Body of pancreas (tissue), 4 donors: ENCODE measurements around the gene ARIH1. TPM values are rescaled to one million over a fixed set of nuclear protein-coding genes. Genes with fewer than 3 reads are reported as not detected.

Experiments
- ATAC-seq: fragments of 150-250 bp; one replicate; pipeline ENCODE4 v1.9.1; 2016
- DNase-seq, 4 donors: peaks; one replicate each; pipeline ENCODE4 v3.0.0-alpha.2; 2019
- H3K27ac ChIP-seq, 4 donors: fragments of 200-600 bp; sonication (generic); 1 replicate in 3 of 4; 2 replicates in 1 of 4; pipeline versions ENCODE4 v1.5.1 to v1.6.1; 2016 to 2019; ENCODE audit warnings: mild to moderate bottlenecking in 1 of 4, mixed read lengths in 1 of 4, moderate library complexity in 1 of 4
- H3K27me3 ChIP-seq, 2 donors: fragments of 200-600 bp; sonication (generic); one replicate each; pipeline ENCODE4 v1.6.0; 2016; ENCODE audit warnings: mild to moderate bottlenecking in 1 of 2
- H3K36me3 ChIP-seq, 2 donors: fragments of 200-600 bp; sonication (generic); replicated peaks in 1 of 2; 2 replicates each; pipeline ENCODE4 v1.5.1; 2016; ENCODE audit warnings: low read depth in 2 of 2; ENCODE audit not compliant: insufficient read depth in 1 of 2
- H3K4me1 ChIP-seq: fragments of 200-600 bp; sonication (generic); one replicate; pipeline ENCODE4 v1.6.0; 2016
- H3K4me3 ChIP-seq, 2 donors: fragments of 200-600 bp; sonication (generic); 1 replicate in 1 of 2; 2 replicates in 1 of 2; pipeline ENCODE4 v1.5.1; 2016 to 2019
- H3K9me3 ChIP-seq, 3 donors: fragments of 200-600 bp; sonication (generic); 1 replicate in 2 of 3; 2 replicates in 1 of 3; pipeline ENCODE4 v1.5.1; 2016
- CTCF ChIP-seq, 7 experiments: fragments of 450-650 bp in 4 of 7; fragments of 200-600 bp in 3 of 7; sonication (generic) in 3 of 7; IDR thresholded peaks; one replicate each; pipeline ENCODE4 v1.5.1; 2016 to 2019; ENCODE audit warnings: antibody characterized with exemption in 7 of 7
- POLR2A ChIP-seq, 3 donors: fragments of 450-650 bp; IDR thresholded peaks; one replicate each; pipeline ENCODE4 v1.6.1; 2016; ENCODE audit warnings: antibody characterized with exemption in 3 of 3, mild to moderate bottlenecking in 2 of 3
- WGBS, 2 donors: methylation state at CpG; one replicate each; pipeline ENCODE4 v1.1.5; 2017; 5-methylcytosine and 5-hydroxymethylcytosine counted together
- intact Hi-C: fragments of 100-400 bp; cut with DNase I; formaldehyde crosslinking; loops from one replicate; pipeline ENCODE4 v1.15.1; 2023
- total RNA-seq, 2 donors: library from RNA; depleted of rRNA; stranded (reverse); fragments of >200 nt; gene quantifications; one replicate each; pipeline ENCODE4 v1.1.0, GENCODE V29; 2016

The ARIH1 gene
- total RNA-seq, 2 donors from 2014 or later, result 28.5 to 52.1 TPM

DNA sequence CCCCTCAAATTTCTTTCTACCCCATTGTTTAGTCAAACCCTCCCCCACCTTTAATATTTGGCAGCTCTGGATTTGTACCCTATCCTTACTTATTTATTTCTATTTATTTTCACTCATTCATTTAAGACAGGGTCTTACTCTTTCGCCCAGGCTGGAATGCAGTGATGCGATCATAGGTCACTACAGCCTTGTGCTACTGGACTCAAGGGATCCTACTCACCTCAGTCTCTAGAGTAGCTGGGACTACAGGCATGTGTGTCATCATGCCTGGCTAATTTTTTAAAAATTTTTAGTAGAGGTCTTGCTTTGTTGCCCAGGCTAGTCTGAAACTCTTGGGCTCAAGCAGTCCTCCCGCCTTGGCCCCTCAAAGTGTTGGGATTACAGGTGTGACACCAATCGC, 35.4 kb downstream of the ARIH1 start:
- 97% methylated on average over 4 of the region's 4 CpGs for WGBS, 2 donors
- no peak for TF ChIP-seq POLR2A (IDR thresholded peaks at IDR 0.05)
- TF ChIP-seq CTCF (IDR thresholded peaks at IDR 0.05), result no peak
- Histone ChIP-seq H3K27ac (no peak overlapping the region), H3K36me3 (no peaks in the 10 kb centered on the region), H3K4me3 (no peak overlapping the region), H3K4me1 (peaks cover 12% of the 10 kb centered on the region), H3K27me3 (no peaks in the 10 kb centered on the region), H3K9me3 (no peaks in the 10 kb centered on the region)
- intact Hi-C loops, result no loop called here
- DNase-seq, result no peak
- no peak for ATAC-seq

DNA sequence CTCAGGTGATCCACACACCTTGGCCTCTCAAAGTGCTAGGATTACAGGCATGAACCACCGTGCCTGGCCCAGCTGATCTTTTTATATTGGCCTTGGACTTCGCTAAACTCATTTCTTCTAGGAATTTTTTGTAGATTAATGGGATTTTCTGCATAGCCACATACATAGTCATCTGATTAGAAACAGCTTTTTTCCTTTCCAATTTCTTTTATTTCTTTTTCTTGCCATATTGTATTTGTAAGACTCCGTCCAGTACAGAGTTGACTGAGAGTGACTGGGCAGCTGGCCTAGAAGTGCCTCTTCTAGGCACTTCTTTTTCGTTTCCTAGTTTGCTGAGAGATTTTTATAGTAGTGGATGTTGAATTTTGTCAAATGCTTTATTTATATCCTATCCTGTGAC, 37.4 kb downstream of the ARIH1 start:
- Histone ChIP-seq H3K36me3 (no peaks in the 10 kb centered on the region), H3K9me3 (no peaks in the 10 kb centered on the region), H3K27ac (no peak overlapping the region), H3K27me3 (no peaks in the 10 kb centered on the region), H3K4me3 (no peak overlapping the region), H3K4me1 (peaks cover 12% of the 10 kb centered on the region)
- intact Hi-C loops, result no loop called here
- TF ChIP-seq POLR2A (IDR thresholded peaks at IDR 0.05), result no peak
- no peak for TF ChIP-seq CTCF (IDR thresholded peaks at IDR 0.05)
- DNase-seq, result no peak
- 80 to 86% methylated on average over 4 of the region's 4 CpGs for WGBS, 2 donors
- ATAC-seq, result no peak

GRCh38 chr15:72515591-72516389, 41.7 kb downstream of the ARIH1 start:
- peaks cover 13% of the 10 kb centered on the region for H3K4me1 ChIP-seq
- no peak overlapping the region for H3K27ac ChIP-seq
- H3K4me3 ChIP-seq, result no peak overlapping the region
- ATAC-seq (no peak), DNase-seq (no peak)
- no peaks in the 10 kb centered on the region for H3K9me3 ChIP-seq
- TF ChIP-seq POLR2A (IDR thresholded peaks at IDR 0.05) (no peak), CTCF (IDR thresholded peaks at IDR 0.05) (no peak)
- H3K27me3 ChIP-seq, result no peaks in the 10 kb centered on the region
- no peaks in the 10 kb centered on the region for H3K36me3 ChIP-seq
- intact Hi-C loops, result no loop called here

GRCh38 chr15:72516777-72517176, 42.6 kb downstream of the ARIH1 start:
- ATAC-seq (no peak), DNase-seq (no peak)
- no peak for TF ChIP-seq POLR2A (IDR thresholded peaks at IDR 0.05)
- no peak for TF ChIP-seq CTCF (IDR thresholded peaks at IDR 0.05)
- intact Hi-C loops, result no loop called here
- no peaks in the 10 kb centered on the region for H3K9me3 ChIP-seq
- WGBS, 2 donors, result 61 to 72% methylated on average over 2 of the region's 2 CpGs
- H3K27ac ChIP-seq, result no peak overlapping the region
- no peaks in the 10 kb centered on the region for H3K36me3 ChIP-seq
- H3K27me3 ChIP-seq, result no peaks in the 10 kb centered on the region
- peaks cover 13% of the 10 kb centered on the region for H3K4me1 ChIP-seq
- no peak overlapping the region for H3K4me3 ChIP-seq

- no peaks in the 10 kb centered on the region for H3K9me3 ChIP-seq
- H3K4me3 ChIP-seq, result no peak overlapping the region
- H3K36me3 ChIP-seq, result no peaks in the 10 kb centered on the region
- no peak for TF ChIP-seq CTCF (IDR thresholded peaks at IDR 0.05)
- no peak for TF ChIP-seq POLR2A (IDR thresholded peaks at IDR 0.05)
- DNase-seq, result no peak
- WGBS, 2 donors, result 74 to 81% methylated on average over 1 of the region's 1 CpG
- H3K27ac ChIP-seq, result no peak overlapping the region
- H3K27me3 ChIP-seq, result no peaks in the 10 kb centered on the region
- H3K4me1 ChIP-seq, result peaks cover 5% of the 10 kb centered on the region
- ATAC-seq, result no peak
- intact Hi-C loops, result no loop called here
These were observed 47.6 kb downstream of the ARIH1 start for GRCh38 chr15:72521682-72522081.
